GM20000 (cell line): ENCODE measurements around the gene POT1.

Source experiments
- DNase-seq: peaks from one replicate; pipeline ENCODE4 v3.0.0; 2012; ENCODE audit warnings: low spot score
- TF ChIP-seq, protein P1 (sequence below): IDR thresholded peaks from 2 replicates; pipeline ENCODE4 v1.5.1; 2012; ENCODE audit warnings: mild to moderate bottlenecking, control low read depth; ENCODE audit errors: extremely low read depth, missing control alignments

POT1 gene

DNA sequence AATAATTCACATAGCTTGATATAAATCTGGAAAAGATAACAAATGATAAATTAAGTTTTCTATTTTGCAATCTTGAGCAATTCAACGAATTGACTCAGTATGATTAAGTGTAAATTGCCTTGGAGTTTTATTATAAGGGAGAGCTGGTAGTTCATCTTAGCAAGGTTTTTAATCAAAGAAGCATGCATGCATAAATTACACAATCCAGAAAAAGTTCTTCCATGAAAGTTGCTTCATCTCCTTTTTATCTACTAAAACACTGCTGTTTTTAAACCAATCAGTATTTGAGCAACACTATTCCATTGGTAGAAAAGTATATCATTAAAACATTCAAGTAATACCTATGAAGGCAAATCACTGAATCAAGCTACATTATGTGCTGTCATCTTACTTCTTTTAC lies 47.6 kb downstream of the POT1 start:
- no peak for DNase-seq
- TF ChIP-seq, protein P1, sequence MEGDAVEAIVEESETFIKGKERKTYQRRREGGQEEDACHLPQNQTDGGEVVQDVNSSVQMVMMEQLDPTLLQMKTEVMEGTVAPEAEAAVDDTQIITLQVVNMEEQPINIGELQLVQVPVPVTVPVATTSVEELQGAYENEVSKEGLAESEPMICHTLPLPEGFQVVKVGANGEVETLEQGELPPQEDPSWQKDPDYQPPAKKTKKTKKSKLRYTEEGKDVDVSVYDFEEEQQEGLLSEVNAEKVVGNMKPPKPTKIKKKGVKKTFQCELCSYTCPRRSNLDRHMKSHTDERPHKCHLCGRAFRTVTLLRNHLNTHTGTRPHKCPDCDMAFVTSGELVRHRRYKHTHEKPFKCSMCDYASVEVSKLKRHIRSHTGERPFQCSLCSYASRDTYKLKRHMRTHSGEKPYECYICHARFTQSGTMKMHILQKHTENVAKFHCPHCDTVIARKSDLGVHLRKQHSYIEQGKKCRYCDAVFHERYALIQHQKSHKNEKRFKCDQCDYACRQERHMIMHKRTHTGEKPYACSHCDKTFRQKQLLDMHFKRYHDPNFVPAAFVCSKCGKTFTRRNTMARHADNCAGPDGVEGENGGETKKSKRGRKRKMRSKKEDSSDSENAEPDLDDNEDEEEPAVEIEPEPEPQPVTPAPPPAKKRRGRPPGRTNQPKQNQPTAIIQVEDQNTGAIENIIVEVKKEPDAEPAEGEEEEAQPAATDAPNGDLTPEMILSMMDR = no peak

DNA sequence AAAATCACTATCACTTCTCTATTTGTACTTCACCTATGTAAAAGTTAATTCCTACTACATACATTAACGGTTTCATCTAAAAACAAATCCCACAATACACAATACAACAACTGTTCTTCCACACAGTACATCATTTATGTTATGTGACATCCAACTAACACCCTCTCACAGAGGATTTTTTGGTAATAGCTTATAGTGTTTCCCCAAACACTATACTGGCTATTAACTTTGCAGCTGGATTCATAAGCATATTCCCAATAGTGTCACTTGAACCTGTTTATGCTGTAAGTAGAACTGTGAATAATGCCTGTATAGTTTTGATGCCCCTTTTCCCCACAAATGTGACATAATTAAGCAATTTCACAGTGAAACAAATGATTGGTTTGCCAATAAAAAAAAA lies 49.9 kb downstream of the POT1 start:
- TF ChIP-seq, protein P1 = no peak
- DNase-seq = no peak

DNA sequence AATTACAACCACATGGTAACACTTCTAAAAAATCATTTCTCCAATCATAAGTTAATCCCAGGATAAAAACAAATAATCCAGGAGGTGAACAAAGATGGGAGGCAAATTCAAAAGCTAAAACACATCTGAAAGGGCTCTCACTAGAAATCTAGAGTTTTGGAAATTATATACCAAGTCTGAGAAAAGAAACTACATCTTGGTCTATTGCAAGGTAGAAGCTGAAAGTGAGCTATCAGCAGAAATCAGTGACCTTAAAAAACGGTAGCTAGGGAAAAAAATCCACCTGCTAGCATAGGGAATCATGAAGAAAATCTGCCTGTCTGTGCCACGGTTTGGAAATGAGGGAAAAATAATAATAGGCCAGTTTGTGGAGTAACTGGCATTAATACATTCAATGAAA lies 50.5 kb downstream of the POT1 start:
- TF ChIP-seq, protein P1 = no peak
- no peak for DNase-seq

DNA sequence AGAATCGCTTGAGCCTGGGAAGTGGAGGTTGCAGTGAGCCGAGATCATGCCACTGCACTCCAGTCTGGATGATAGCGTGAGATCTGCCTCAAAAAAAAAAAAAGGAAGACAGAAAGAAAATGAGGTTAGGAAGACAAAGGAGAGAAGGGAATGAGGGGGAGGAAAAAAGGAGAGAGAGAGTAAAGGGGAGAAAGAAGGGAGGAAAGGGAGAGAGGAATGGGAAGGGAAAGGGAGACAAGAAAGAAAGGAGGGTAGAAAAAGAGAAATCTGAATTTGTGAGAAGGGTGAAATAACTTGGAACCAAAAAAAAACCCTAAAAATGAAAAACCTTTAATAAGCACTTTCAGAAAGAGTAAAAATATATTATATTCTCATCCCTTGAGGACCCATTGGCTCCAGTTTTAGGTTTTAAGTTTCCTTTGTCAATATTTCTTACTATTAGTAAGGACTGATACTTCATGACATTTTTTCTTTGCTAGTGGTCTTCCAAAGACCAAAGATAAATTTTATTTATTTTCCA lies 54.9 kb downstream of the POT1 start:
- TF ChIP-seq, protein P1 = no peak
- DNase-seq = no peak

DNA sequence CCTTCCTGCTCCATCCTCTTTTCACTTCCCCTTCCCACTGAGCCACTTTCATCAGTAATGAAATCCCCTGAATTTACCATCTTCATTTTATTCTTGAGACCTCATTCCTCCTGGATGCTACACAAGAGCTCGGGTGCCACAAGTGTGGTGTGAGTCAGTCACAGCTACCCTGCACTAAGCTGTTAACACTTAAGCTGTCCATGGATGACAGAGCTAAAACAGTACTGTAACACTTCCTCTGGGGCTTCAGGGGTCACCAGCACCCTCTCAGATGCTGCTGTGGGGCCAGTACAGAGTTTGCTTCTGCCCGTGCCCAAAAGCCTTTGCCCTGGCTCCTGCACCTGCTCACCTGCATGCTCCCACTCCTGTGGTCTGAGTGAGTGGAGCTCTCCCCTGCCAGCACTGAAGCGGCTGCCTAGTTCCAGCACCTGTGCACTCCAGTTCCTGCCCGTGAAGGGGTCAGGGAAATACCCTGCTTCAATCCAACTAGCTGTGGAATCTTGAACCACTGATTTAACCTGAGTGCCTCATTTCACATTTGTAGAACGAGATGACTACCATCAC lies 71.9 kb downstream of the POT1 start:
- no peak for DNase-seq
- TF ChIP-seq, protein P1 = no peak

DNA sequence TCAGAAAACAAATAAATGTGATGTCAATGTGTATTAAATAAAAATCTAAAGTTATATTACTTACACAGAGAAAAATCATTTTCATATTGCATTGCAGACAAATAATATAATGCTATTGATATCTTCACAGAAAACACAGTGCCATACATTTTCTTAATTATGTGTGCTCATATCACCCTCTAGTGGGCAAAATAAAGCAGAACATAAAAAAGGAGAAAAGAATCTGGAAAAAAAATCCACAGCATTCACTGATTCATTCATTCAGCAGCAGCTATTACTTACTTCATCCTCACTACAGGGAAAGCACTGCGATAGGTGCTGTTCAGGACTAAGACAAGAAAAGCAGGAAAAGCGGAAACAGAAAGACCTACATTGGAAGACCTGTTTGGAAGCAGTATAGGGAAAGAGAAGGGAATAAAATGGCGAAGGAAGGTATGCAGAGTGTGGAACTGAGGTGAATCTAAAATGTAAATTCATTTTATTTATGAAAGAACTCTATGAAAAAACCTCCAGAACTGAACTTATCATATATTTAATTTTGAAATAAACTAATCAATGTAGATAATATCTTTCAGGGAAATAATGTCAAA lies 73.2 kb downstream of the POT1 start:
- DNase-seq = peak; percentile 7
- TF ChIP-seq, protein P1 = no peak

DNA sequence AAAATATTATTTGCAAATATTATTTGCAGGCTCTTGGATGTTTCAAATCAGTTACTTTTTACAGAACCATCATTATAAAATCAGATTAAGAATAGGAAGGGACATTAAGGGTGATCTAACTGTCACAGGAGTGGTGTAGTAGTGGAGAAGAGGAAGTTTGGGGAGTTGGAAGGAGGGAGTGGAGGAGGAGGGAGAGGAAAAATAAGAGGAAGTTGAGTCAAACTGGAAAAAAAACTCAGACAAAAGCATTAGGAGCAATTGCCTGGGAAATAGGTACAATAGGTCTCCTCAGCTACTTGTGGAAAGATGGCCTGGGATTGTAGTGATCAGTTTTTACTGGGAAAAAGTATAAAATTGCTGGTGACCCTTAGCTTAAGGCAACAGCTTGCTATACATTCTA lies 86.3 kb downstream of the POT1 start:
- no peak for DNase-seq
- TF ChIP-seq, protein P1 = no peak
